Measurements from ENCODE around the gene HMGN2.

- TF ChIP-seq CTCF (IDR thresholded peaks at IDR 0.05) (no peak), EP300 (IDR thresholded peaks at IDR 0.05) (no peak)
These were observed 39.4 kb upstream of the HMGN2 start for GRCh38 chr1:26432793-26433192.

Measured in sigmoid colon (tissue), 4 donors.